SK-N-SH (cell line): ENCODE measurements around the gene CDK14. TPM values are rescaled to one million over a fixed set of nuclear protein-coding genes. Genes with fewer than 3 reads are reported as not detected.

Experiments used
- CTCF ChIA-PET: fragments of 300-600, 350-600 bp; formaldehyde crosslinking; extraction: SDS; loops from one replicate; lab custom pipeline; 2021; lab: Yijun Ruan, JAX
- POLR2A ChIA-PET: fragments of 350-600 bp; sonication (Branson Sonifier 250); formaldehyde crosslinking; extraction: SDS; loops from one replicate; lab custom pipeline; 2020; ENCODE audit warnings: antibody characterized with exemption, inconsistent platforms; lab: Yijun Ruan, JAX
- DNase-seq: peaks from one replicate; pipeline ENCODE4 v3.0.0; 2012
- H2AFZ ChIP-seq: fragments of 200-600 bp; sonication (generic); 2 replicates; pipeline ENCODE4 v1.8.1; 2016; ENCODE audit warnings: antibody characterized with exemption, mild to moderate bottlenecking, low read depth
- H3F3A ChIP-seq: fragments of 200-600 bp; sonication (generic); replicated peaks from 2 replicates; pipeline ENCODE3; 2016; ENCODE audit warnings: antibody characterized with exemption, mild to moderate bottlenecking; ENCODE audit not compliant: insufficient read depth
- H3K27ac ChIP-seq, 2 experiments: fragments of 200-500 bp in 1 of 2; fragments of 200-600 bp in 1 of 2; sonication (Bioruptor generic) in 1 of 2; sonication (generic), shearing (Covaris generic) in 1 of 2; 2 replicates each; pipeline versions ENCODE4 v1.5.1 to v1.6.1; 2014 to 2016; ENCODE audit warnings: low read depth in 2 of 2, inconsistent platforms in 1 of 2, low read length in 1 of 2, mild to moderate bottlenecking in 1 of 2, mixed read lengths in 1 of 2
- H3K27me3 ChIP-seq: fragments of 200-600 bp; sonication (generic), shearing (Covaris generic); 2 replicates; pipeline ENCODE4 v1.6.1; 2016; ENCODE audit warnings: mixed run types; ENCODE audit not compliant: insufficient read depth
- H3K36me3 ChIP-seq, 2 experiments: fragments of 200-500 bp in 1 of 2; fragments of 200-600 bp in 1 of 2; sonication (Bioruptor generic) in 1 of 2; sonication (generic) in 1 of 2; replicated peaks in 1 of 2; 2 replicates each; pipeline versions ENCODE3 to v1.5.1; 2014 to 2016; ENCODE audit warnings: low read length in 1 of 2, mild to moderate bottlenecking in 1 of 2; ENCODE audit not compliant: insufficient read depth in 2 of 2, control insufficient read depth in 1 of 2
- H3K4me1 ChIP-seq, 2 experiments: fragments of 200-500 bp in 1 of 2; fragments of 200-600 bp in 1 of 2; sonication (Bioruptor generic) in 1 of 2; sonication (generic), shearing (Covaris generic) in 1 of 2; 2 replicates each; pipeline versions ENCODE4 v1.5.1 to v1.6.1; 2014 to 2016; ENCODE audit warnings: low read depth in 1 of 2, low read length in 1 of 2, mixed run types in 1 of 2; ENCODE audit not compliant: insufficient read depth in 2 of 2, control insufficient read depth in 1 of 2
- H3K4me2 ChIP-seq: fragments of 200-600 bp; sonication (generic), shearing (Covaris generic); 2 replicates; pipeline ENCODE4 v1.6.1; 2017; ENCODE audit warnings: mixed run types
- H3K4me3 ChIP-seq, 2 experiments: fragments of 200-500 bp in 1 of 2; fragments of 200-600 bp in 1 of 2; sonication (Bioruptor generic) in 1 of 2; sonication (generic), shearing (Covaris generic) in 1 of 2; 2 replicates each; pipeline versions ENCODE4 v1.5.1 to v1.8.1; 2014 to 2016; ENCODE audit warnings: low read depth in 2 of 2, inconsistent platforms in 1 of 2, low read length in 1 of 2, mild to moderate bottlenecking in 1 of 2, mixed read lengths in 1 of 2, moderate library complexity in 1 of 2
- H3K79me2 ChIP-seq: fragments of 200-600 bp; sonication (generic); 2 replicates; pipeline ENCODE4 v1.8.1; 2017; ENCODE audit warnings: mild to moderate bottlenecking; ENCODE audit not compliant: insufficient read depth
- H3K9ac ChIP-seq: fragments of 200-600 bp; sonication (generic); 2 replicates; pipeline ENCODE4 v1.6.1; 2017; ENCODE audit warnings: mixed run types
- H3K9me2 ChIP-seq: fragments of 200-600 bp; sonication (generic); 2 replicates; pipeline ENCODE4 v1.6.1; 2017; ENCODE audit warnings: mixed run types
- H3K9me3 ChIP-seq: fragments of 200-600 bp; sonication (generic); 2 replicates; pipeline ENCODE4 v1.6.1; 2017; ENCODE audit warnings: mixed run types, mild to moderate bottlenecking, moderate library complexity
- H4K20me1 ChIP-seq: fragments of 200-600 bp; sonication (generic); 2 replicates; pipeline ENCODE4 v1.6.1; 2017; ENCODE audit warnings: mild to moderate bottlenecking, mixed run types; ENCODE audit not compliant: insufficient read depth
- CHD2 ChIP-seq: fragments of 150-350 bp; IDR thresholded peaks from 2 replicates; pipeline ENCODE4 v1.6.1; 2018; ENCODE audit warnings: low read length; ENCODE audit not compliant: partially characterized antibody
- EP300 ChIP-seq, 2 experiments: IDR thresholded peaks; 2 replicates each; pipeline versions ENCODE4 v1.4.0 to v1.6.1; 2012; ENCODE audit warnings: borderline replicate concordance in 1 of 2, low read depth in 1 of 2, low read length in 1 of 2
- FOXJ3 ChIP-seq: sonication (generic); formaldehyde crosslinking; IDR thresholded peaks from 2 replicates; pipeline ENCODE4 v1.5.1; 2020; ENCODE audit warnings: mild to moderate bottlenecking, missing genetic modification reagents
- FOXM1 ChIP-seq: IDR thresholded peaks from 2 replicates; pipeline ENCODE4 v1.4.0; 2012; ENCODE audit warnings: low read depth, mild to moderate bottlenecking
- IRF3 ChIP-seq: fragments of 150-350 bp; IDR thresholded peaks from 2 replicates; pipeline ENCODE4 v1.6.1; 2016; ENCODE audit warnings: mild to moderate bottlenecking, low read depth, low read length
- JUND ChIP-seq: IDR thresholded peaks from 2 replicates; pipeline ENCODE4 v1.4.0; 2012
- MXI1 ChIP-seq: IDR thresholded peaks from 2 replicates; pipeline ENCODE4 v1.6.1; 2012; ENCODE audit warnings: mild to moderate bottlenecking, low read depth, low read length, improper control_type of control experiment
- RAD21 ChIP-seq: IDR thresholded peaks from 2 replicates; pipeline ENCODE4 v1.6.1; 2012; ENCODE audit warnings: mild to moderate bottlenecking, low read length
- RXRA ChIP-seq: IDR thresholded peaks from 2 replicates; pipeline ENCODE4 v1.4.0; 2012; ENCODE audit warnings: low read depth, mild to moderate bottlenecking, borderline replicate concordance
- SIN3A ChIP-seq: IDR thresholded peaks from 2 replicates; pipeline ENCODE4 v1.6.1; 2012; ENCODE audit warnings: low read depth, mild to moderate bottlenecking, low read length, moderate library complexity, borderline replicate concordance
- SMC3 ChIP-seq: IDR thresholded peaks from 2 replicates; pipeline ENCODE4 v1.6.1; 2012; ENCODE audit warnings: low read depth, low read length, improper control_type of control experiment
- TAF1 ChIP-seq: IDR thresholded peaks from 2 replicates; pipeline ENCODE4 v1.6.1; 2012; ENCODE audit warnings: low read depth, mild to moderate bottlenecking, low read length, moderate library complexity, borderline replicate concordance
- TCF12 ChIP-seq: IDR thresholded peaks from 2 replicates; pipeline ENCODE4 v1.4.0; 2012
- TEAD4 ChIP-seq: IDR thresholded peaks from 2 replicates; pipeline ENCODE4 v1.4.0; 2012; ENCODE audit warnings: mild to moderate bottlenecking, borderline replicate concordance; ENCODE audit not compliant: insufficient read depth
- ZBTB33 ChIP-seq: IDR thresholded peaks from 2 replicates; pipeline ENCODE4 v1.4.0; 2012; ENCODE audit warnings: low read depth, borderline replicate concordance
- WGBS: methylation state at CpG from one replicate; pipeline ENCODE4 v1.1.6; 2017; ENCODE audit warnings: low lambda C conversion rate; 5-methylcytosine and 5-hydroxymethylcytosine counted together
- polyA plus RNA-seq, 3 experiments: library from polyadenylated mRNA; depleted of rRNA; stranded (reverse); fragments of >200 nt; gene quantifications; 2 replicates each; pipeline ENCODE4 v1.2.3, GENCODE V29; 2012
- TF ChIP-seq, protein P1 (sequence below): IDR thresholded peaks from 2 replicates; pipeline ENCODE4 v1.6.1; 2012; ENCODE audit warnings: mild to moderate bottlenecking, low read depth, low read length, moderate library complexity

CDK14 gene
- polyA plus RNA-seq, 1 of the 3 experiments (the other 2 are of a cell fraction) = 13.9 TPM

DNA sequence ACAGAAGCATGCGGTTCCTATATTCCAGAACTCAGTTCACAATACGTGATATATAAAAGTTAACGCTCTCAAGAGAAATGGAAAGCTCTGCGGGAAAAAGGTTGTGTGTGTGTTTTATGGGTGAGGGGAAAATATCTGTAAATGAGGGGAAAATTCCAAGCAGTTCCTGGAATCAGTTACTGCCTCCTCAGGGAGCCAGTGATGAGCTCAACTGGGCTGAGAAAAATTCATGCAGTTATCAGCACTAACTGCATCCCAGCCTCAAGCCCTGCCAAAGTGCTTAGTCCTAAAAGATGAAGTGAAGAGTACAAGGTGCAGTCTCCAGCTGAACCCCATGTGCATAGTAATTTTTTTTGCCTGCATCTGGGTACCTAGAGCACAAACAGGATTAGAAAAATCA lies 191.9 kb downstream of the CDK14 start:
- POLR2A ChIA-PET = no interaction called here

DNA sequence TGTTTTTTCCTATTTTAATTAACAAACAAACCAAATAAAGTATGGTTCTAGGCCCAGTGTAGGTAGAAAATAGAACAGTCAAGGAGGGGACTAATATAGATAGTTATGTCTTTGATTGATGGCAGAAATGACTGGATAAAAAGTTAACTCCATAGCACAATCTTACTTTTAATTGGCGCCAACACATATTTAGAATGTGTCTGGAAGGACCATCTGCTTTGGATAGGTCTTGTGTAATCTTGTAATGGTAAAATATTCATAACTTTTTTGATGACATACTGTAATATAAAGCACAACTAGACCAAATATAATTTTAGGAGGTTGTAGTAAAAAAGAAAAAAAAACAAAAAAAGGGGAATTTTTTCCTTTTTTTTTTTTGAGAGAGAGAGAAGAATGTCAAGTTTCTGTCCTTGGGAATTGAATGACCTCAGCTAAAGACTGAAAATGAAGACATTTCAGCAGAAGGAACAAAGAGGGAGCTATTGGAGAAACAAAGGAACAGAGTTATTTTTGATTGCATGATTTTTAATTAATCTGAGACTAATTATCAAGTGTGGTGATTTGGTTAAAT lies 193.7 kb downstream of the CDK14 start:
- CTCF ChIA-PET = no interaction called here
- TF ChIP-seq, protein P1, sequence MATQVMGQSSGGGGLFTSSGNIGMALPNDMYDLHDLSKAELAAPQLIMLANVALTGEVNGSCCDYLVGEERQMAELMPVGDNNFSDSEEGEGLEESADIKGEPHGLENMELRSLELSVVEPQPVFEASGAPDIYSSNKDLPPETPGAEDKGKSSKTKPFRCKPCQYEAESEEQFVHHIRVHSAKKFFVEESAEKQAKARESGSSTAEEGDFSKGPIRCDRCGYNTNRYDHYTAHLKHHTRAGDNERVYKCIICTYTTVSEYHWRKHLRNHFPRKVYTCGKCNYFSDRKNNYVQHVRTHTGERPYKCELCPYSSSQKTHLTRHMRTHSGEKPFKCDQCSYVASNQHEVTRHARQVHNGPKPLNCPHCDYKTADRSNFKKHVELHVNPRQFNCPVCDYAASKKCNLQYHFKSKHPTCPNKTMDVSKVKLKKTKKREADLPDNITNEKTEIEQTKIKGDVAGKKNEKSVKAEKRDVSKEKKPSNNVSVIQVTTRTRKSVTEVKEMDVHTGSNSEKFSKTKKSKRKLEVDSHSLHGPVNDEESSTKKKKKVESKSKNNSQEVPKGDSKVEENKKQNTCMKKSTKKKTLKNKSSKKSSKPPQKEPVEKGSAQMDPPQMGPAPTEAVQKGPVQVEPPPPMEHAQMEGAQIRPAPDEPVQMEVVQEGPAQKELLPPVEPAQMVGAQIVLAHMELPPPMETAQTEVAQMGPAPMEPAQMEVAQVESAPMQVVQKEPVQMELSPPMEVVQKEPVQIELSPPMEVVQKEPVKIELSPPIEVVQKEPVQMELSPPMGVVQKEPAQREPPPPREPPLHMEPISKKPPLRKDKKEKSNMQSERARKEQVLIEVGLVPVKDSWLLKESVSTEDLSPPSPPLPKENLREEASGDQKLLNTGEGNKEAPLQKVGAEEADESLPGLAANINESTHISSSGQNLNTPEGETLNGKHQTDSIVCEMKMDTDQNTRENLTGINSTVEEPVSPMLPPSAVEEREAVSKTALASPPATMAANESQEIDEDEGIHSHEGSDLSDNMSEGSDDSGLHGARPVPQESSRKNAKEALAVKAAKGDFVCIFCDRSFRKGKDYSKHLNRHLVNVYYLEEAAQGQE = no peak
- TF ChIP-seq FOXM1 = no peak
- TF ChIP-seq TAF1 = no peak
- TF ChIP-seq IRF3 = no peak
- TF ChIP-seq CHD2 = no peak
- no peak for TF ChIP-seq RXRA
- TF ChIP-seq SMC3 = no peak
- no peak for TF ChIP-seq JUND
- TF ChIP-seq ZBTB33 = no peak
- TF ChIP-seq RAD21 = no peak
- TF ChIP-seq MXI1 = no peak
- no peak for TF ChIP-seq SIN3A
- no peak for TF ChIP-seq TCF12
- TF ChIP-seq EP300 (IDR thresholded peaks at IDR 0.05; ENCODE audit: borderline replicate concordance in 1 of 2, low read depth in 1 of 2, low read length in 1 of 2) = no peak

More for the DNA sequence above, 191.9 kb downstream of the CDK14 start:
- Histone ChIP-seq H4K20me1 (no peaks in the 10 kb centered on the region), H3K9me2 (no peaks in the 10 kb centered on the region), H3K4me2 (no peak overlapping the region), H3K9me3 (peaks cover 6% of the 10 kb centered on the region), H3K4me3 (no peak overlapping the region), H3F3A (peaks cover 17% of the 10 kb centered on the region), H3K79me2 (peaks cover 18% of the 10 kb centered on the region), H2AFZ (no peak overlapping the region), H3K27me3 (no peaks in the 10 kb centered on the region), H3K4me1 (peaks cover 0 to 7% of the 10 kb centered on the region in 2 experiments; a peak in 3 of 4 replicates), H3K9ac (no peak overlapping the region), H3K27ac (no peak overlapping the region), H3K36me3 (peaks cover 4 to 52% of the 10 kb centered on the region in 2 experiments)
- DNase-seq = no peak
- WGBS = 70% methylated on average over 4 of the region's 4 CpGs
- CTCF ChIA-PET = no interaction called here
- TF ChIP-seq ZBTB33 = no peak
- TF ChIP-seq TEAD4 = no peak
- no peak for TF ChIP-seq FOXJ3 (CRISPR knock-in tag)

More for the DNA sequence above, 193.7 kb downstream of the CDK14 start:
- Histone ChIP-seq H3K79me2 (peaks cover 17% of the 10 kb centered on the region), H3F3A (peaks cover 17% of the 10 kb centered on the region), H3K4me3 (no peak overlapping the region), H4K20me1 (no peaks in the 10 kb centered on the region), H3K4me2 (no peak overlapping the region), H3K27ac (no peak overlapping the region), H3K4me1 (peaks cover 0 to 7% of the 10 kb centered on the region in 2 experiments; a peak in 3 of 4 replicates), H3K27me3 (no peaks in the 10 kb centered on the region), H3K36me3 (peaks cover 6 to 52% of the 10 kb centered on the region in 2 experiments), H2AFZ (no peak overlapping the region), H3K9me2 (no peaks in the 10 kb centered on the region), H3K9me3 (peaks cover 8% of the 10 kb centered on the region), H3K9ac (no peak overlapping the region)
- WGBS = 89% methylated on average over 1 of the region's 1 CpG
- POLR2A ChIA-PET = no interaction called here
- DNase-seq = no peak
